Fibroblast of mammary gland (primary cell): ENCODE data around the gene IQGAP2.

Source experiments
- DNase-seq: peaks from one replicate; pipeline ENCODE4 v3.0.0-alpha.2; 2010; ENCODE audit warnings: low read depth
- H3K4me3 ChIP-seq: 2 replicates; pipeline ENCODE4 v1.5.1; 2011; ENCODE audit warnings: low read depth, mild to moderate bottlenecking, low read length, moderate library complexity; ENCODE audit not compliant: control insufficient read depth
- TF ChIP-seq, protein P1 (sequence below): conservative IDR thresholded peaks from 2 replicates; pipeline ENCODE4 v1.5.1; 2011; ENCODE audit warnings: low read depth, low read length, inconsistent platforms; ENCODE audit not compliant: control insufficient read depth, insufficient read depth

The IQGAP2 gene

DNA sequence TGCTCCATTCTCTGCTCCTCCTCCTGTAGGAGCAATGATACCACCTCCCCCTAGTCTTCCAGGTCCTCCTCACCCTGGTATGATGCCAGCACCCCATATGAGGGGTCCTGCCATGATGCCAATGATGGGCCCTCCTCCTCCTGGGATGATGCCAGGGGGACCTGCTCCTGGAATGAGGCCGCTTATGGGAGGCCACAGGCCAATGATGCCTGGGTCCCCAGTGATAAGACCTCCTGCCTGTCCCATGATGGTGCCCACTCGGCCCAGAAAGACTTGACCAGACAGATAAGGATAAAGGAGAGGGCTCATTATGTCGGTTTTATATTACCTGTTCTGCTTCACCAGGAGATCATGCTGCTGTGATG, 26.2 kb upstream of the IQGAP2 start:
- no peak overlapping the region for H3K4me3 ChIP-seq
- DNase-seq, result no peak
- TF ChIP-seq, protein P1, sequence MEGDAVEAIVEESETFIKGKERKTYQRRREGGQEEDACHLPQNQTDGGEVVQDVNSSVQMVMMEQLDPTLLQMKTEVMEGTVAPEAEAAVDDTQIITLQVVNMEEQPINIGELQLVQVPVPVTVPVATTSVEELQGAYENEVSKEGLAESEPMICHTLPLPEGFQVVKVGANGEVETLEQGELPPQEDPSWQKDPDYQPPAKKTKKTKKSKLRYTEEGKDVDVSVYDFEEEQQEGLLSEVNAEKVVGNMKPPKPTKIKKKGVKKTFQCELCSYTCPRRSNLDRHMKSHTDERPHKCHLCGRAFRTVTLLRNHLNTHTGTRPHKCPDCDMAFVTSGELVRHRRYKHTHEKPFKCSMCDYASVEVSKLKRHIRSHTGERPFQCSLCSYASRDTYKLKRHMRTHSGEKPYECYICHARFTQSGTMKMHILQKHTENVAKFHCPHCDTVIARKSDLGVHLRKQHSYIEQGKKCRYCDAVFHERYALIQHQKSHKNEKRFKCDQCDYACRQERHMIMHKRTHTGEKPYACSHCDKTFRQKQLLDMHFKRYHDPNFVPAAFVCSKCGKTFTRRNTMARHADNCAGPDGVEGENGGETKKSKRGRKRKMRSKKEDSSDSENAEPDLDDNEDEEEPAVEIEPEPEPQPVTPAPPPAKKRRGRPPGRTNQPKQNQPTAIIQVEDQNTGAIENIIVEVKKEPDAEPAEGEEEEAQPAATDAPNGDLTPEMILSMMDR, result no peak

DNA sequence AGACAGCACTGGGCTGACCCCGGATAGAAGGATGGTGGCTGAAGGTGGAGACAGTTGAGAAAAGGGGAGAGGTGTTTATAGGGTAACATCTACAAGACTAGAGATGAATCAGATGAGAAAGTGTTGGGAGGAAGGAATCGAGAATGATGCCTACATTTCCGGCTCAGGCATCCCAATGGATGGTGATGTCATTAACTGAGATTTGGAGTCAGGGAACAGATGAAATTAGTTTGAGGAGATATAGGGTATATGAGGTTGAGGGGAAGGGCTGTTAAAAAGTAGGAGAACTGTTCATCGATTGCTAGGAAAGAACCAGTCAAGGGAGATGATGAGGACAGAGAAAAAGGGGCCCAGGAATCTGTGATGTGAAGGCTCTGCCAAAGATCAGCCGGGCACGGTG, 24.7 kb upstream of the IQGAP2 start:
- no peak for DNase-seq
- TF ChIP-seq, protein P1, result no peak
- no peak overlapping the region for H3K4me3 ChIP-seq

DNA sequence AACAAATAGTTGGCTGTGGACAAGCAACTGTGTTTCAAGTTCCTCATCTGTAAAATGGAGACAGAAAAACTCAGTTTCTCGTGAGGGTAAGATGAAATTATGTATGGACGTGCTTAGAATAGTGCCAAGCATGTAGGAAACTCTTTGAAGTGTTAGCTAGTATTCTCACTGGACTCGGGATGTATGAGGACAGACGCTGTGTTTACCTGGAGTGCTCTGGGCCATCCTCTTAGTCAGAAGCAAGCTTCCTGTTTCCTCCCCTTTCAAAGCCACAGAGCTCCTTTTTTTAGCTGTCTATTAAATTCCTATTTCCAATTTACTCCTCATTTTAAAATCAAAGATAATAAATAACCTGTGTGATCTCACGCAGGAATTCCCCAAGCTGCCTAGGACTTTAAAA, 23.8 kb upstream of the IQGAP2 start:
- DNase-seq, result no peak
- TF ChIP-seq, protein P1, result no peak
- no peak overlapping the region for H3K4me3 ChIP-seq

DNA sequence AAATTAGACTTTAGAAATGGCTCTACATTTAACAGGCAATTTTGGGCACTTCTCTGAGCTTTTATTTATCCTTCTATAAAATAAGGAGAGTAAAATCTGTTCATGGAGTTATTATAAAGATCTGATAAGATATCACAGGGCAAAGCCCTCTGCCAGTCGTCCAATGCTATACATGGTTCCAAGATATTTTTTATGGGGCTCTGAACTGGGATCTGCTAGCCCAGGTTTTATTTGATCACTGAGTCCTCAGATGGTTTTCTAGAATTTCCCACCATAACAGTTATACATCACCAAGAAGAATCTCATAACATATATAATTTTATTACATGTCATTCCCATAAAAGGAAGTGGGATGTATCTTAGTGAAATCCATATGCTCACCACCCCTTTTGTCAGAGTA, 23.2 kb upstream of the IQGAP2 start:
- TF ChIP-seq, protein P1, result no peak
- H3K4me3 ChIP-seq, result no peak overlapping the region
- DNase-seq, result no peak

DNA sequence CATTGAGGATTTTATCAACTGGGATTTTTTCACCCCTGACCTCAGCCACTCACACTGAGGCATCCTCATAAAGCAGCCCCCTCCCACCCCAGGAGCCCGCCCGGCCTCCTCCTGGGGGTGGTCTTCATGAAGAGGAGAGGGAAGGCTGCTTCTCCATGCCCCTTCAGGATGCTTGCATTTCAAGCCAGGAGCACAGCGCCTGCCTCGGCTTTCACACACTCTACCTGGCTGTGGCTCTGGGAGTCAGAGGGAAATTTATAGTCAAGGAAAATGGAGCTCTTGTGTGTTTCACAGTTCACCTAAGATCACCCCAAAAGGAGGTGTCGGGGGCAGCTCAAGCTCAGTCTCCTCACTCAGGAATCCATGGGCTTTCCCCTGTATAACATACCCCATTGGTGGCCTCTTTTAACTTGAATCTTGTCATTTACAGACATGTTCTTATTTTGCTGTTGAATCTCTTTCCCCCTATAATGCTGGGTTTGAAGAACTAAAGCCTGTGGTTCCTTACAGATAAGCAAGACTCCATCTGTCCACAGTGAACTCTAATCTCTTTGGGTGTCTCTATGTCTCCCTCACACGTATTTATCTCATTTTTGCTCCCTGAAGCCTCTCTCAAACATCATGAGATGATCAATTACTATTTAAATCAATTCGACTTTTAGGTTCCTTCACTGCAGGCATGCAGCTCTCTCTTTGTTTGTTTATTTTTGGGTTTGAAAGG, 22.6 kb upstream of the IQGAP2 start:
- TF ChIP-seq, protein P1, result no peak
- no peak for DNase-seq

DNA sequence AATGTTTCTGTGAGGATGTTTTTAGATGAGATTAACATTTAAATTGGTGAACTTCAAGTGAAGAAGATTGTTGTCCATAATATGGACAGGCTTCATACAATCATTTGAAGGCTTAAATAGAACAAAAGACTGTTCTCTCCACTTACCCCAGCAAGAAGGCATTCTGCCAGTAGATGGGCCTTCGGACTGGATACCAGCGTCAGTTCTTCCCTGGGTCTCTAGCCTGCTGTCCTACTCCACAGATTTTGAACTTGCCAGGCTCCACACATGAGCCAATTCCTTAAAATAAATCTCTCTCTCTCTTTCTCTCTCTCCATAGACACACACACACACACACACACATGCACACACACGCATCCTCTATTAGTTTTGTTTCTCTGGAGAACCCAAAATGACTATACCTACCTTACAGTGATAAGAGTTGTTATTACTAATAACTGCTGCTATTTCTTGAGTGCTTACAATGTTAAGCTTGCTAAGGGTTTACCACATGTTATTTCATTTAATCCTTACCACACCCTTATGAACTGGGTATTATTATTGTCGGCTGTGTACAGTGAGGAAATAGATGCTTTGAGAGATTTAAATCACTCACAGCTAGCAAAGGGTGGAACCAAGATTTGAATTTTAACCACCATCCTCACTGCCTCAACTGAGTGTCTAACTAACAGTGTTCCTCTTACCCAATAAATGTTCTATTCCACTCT, 19.8 kb upstream of the IQGAP2 start:
- no peak for DNase-seq
- TF ChIP-seq, protein P1, result no peak
- no peak overlapping the region for H3K4me3 ChIP-seq

More for the DNA sequence above, 22.6 kb upstream of the IQGAP2 start:
- no peak overlapping the region for H3K4me3 ChIP-seq

DNA sequence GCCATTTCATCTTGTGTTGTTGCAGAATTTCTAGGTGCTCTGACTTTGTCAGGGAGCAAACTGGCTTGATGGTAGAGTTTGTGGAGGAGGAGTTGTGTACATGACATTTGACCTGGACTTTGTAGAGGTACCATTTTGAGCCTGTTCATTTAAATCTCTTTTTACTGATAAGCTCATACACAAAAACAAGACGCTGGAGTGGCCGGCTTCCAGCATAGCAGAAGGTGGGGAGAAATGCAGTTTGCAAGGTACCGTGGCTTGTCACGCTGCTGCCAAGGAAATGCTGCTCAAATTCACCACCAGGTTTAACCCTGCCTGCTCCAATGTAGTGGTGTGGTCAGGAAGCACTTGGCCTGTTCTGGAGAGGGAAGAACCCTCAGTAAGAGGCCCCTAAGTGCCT, 18.9 kb upstream of the IQGAP2 start:
- DNase-seq, result no peak
- TF ChIP-seq, protein P1, result no peak
- H3K4me3 ChIP-seq, result no peak overlapping the region
